ENCODE data around the gene DUOXA1.
"Not testable (repeated sequence)": the region's sequence is repeated elsewhere in the genome, so short reads cannot be mapped to it uniquely, and the experiment has no call there.

DUOXA1 gene

GRCh38 chr15:45107941-45108630 lies 21.6 kb downstream of the DUOXA1 start:
- DNase-seq (ENCODE audit: extremely low read depth, insufficient read length), result no peak
- Histone ChIP-seq H3K36me3 (ENCODE audit: control insufficient read depth, insufficient read depth, low read length) (no peaks in the 10 kb centered on the region), H3K27me3 (replicated peaks; ENCODE audit: control insufficient read depth, insufficient read depth, low read length) (peaks cover 3% of the 10 kb centered on the region), H3K4me3 (replicated peaks; ENCODE audit: low read depth, low read length) (no peak overlapping the region)
- TF ChIP-seq, protein P1, sequence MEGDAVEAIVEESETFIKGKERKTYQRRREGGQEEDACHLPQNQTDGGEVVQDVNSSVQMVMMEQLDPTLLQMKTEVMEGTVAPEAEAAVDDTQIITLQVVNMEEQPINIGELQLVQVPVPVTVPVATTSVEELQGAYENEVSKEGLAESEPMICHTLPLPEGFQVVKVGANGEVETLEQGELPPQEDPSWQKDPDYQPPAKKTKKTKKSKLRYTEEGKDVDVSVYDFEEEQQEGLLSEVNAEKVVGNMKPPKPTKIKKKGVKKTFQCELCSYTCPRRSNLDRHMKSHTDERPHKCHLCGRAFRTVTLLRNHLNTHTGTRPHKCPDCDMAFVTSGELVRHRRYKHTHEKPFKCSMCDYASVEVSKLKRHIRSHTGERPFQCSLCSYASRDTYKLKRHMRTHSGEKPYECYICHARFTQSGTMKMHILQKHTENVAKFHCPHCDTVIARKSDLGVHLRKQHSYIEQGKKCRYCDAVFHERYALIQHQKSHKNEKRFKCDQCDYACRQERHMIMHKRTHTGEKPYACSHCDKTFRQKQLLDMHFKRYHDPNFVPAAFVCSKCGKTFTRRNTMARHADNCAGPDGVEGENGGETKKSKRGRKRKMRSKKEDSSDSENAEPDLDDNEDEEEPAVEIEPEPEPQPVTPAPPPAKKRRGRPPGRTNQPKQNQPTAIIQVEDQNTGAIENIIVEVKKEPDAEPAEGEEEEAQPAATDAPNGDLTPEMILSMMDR (IDR thresholded peaks at IDR 0.05; ENCODE audit: insufficient read depth, low read length, poor library complexity, severe bottlenecking), result no peak

- DNase-seq (ENCODE audit: extremely low read depth, insufficient read length), result no peak
- H3K36me3 ChIP-seq (ENCODE audit: control insufficient read depth, insufficient read depth, low read length), result no peaks in the 10 kb centered on the region
- TF ChIP-seq, protein P1 (IDR thresholded peaks at IDR 0.05; ENCODE audit: insufficient read depth, low read length, poor library complexity, severe bottlenecking), result no peak
- peaks cover 1% of the 10 kb centered on the region for H3K27me3 ChIP-seq (replicated peaks; ENCODE audit: control insufficient read depth, insufficient read depth, low read length)
- no peak overlapping the region for H3K4me3 ChIP-seq (replicated peaks; ENCODE audit: low read depth, low read length)
These were observed 23.5 kb downstream of the DUOXA1 start for GRCh38 chr15:45106002-45106790.

DNA sequence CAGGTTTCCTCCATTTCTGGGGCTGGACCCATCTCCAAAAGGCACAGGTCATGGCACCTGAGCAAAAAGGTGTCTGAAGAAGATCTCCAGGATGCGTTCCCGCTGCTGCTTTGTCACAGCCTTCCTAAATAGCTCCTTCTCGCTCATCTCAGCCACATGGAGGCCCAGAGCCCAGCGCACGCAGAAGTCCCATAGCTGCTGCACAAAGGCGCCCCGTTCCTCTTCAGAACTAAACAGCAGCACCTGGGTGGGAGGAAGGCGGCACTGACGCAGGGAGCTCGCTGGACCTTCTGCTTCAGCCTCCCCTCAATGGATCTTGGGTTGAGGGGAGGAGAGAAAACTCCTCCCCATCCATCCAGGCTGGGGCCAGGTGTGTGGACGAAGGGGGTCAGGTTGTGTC lies 24.1 kb downstream of the DUOXA1 start:
- Histone ChIP-seq H3K4me3 (replicated peaks; ENCODE audit: low read depth, low read length) (no peak overlapping the region), H3K36me3 (ENCODE audit: control insufficient read depth, insufficient read depth, low read length) (no peaks in the 10 kb centered on the region), H3K27me3 (replicated peaks; ENCODE audit: control insufficient read depth, insufficient read depth, low read length) (peaks cover 1% of the 10 kb centered on the region)
- DNase-seq (ENCODE audit: extremely low read depth, insufficient read length), result no peak
- TF ChIP-seq, protein P1 (IDR thresholded peaks at IDR 0.05; ENCODE audit: insufficient read depth, low read length, poor library complexity, severe bottlenecking), result no peak

DNA sequence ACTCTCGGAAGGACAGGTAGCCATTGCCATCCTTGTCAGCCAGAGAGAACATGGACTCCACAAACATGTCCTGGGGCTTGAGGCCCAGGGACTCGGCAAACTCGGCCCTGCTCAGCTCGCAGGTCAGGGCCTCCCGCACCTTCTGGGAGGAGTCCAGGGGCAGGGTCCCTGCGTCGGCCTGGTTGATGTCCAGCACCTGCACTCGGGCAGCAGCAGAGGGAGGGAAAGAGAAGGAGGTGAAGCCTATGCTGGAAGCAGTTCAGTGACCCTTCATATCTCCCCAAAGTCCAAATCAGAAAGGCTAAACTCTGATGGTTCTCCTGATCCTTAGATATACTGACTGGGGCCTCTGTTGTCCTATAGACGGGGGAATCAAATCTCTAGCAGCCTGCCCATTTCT lies 25.5 kb downstream of the DUOXA1 start:
- not testable (repeated sequence) for DNase-seq (ENCODE audit: extremely low read depth, insufficient read length); H3K27me3 ChIP-seq (replicated peaks; ENCODE audit: control insufficient read depth, insufficient read depth, low read length); H3K4me3 ChIP-seq (replicated peaks; ENCODE audit: low read depth, low read length); H3K36me3 ChIP-seq (ENCODE audit: control insufficient read depth, insufficient read depth, low read length)

DNA sequence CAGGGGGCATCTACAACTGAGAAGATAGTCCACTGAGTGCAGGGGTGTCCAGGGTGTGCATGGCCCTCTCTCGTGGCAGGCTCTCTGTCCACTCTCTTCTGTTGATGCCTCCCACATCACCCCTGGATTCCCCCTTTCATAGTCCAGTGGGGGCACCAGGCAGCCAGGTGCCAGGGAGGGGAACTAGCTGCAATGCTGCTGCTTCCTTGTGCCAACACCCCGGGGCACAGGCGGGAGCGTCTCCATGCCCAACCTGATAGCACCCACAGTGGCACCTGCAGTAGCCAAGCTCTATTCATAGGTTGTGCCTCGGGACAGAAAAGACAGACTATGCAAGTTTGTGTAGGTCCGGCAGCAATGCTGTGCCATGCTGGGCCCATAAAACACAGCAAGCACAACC lies 27.5 kb downstream of the DUOXA1 start:
- Histone ChIP-seq H3K27me3 (replicated peaks; ENCODE audit: control insufficient read depth, insufficient read depth, low read length) (no peaks in the 10 kb centered on the region; the same call in none of the 2 replicates), H3K36me3 (ENCODE audit: control insufficient read depth, insufficient read depth, low read length) (no peaks in the 10 kb centered on the region), H3K4me3 (replicated peaks; ENCODE audit: low read depth, low read length) (no peak overlapping the region)
- TF ChIP-seq, protein P1 (IDR thresholded peaks at IDR 0.05; ENCODE audit: insufficient read depth, low read length, poor library complexity, severe bottlenecking), result no peak
- DNase-seq (ENCODE audit: extremely low read depth, insufficient read length), result no peak

DNA sequence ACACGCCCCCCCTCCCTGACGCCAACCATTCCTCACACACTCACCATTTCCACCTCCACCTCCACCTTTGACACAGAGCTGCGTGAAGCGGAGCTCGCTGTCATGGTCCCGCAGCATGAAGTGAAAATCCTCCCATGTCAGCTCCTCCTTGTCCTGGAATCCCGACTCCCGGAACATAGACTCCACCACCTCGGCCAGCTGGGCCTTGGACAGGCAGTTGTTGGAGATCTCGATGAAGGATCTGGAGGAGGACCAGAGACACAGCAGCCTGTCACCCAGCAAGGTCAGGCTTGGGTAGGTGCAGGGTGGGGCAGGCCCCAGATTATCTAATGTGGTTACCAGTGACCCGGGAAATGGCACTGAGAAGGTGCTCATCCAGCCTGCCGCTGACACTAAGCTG lies 27.9 kb downstream of the DUOXA1 start:
- Histone ChIP-seq H3K27me3 (replicated peaks; ENCODE audit: control insufficient read depth, insufficient read depth, low read length) (no peaks in the 10 kb centered on the region; the same call in none of the 2 replicates), H3K4me3 (replicated peaks; ENCODE audit: low read depth, low read length) (no peak overlapping the region), H3K36me3 (ENCODE audit: control insufficient read depth, insufficient read depth, low read length) (no peaks in the 10 kb centered on the region)
- DNase-seq (ENCODE audit: extremely low read depth, insufficient read length), result no peak
- TF ChIP-seq, protein P1 (IDR thresholded peaks at IDR 0.05; ENCODE audit: insufficient read depth, low read length, poor library complexity, severe bottlenecking), result no peak

All from GM06990 (cell line).